Activated CD4-positive, CD25-positive, alpha-beta regulatory T cell treated with anti-CD3 and anti-CD28 coated beads, Interleukin-2, amount 50 U/mL, for 16 hours (primary cell): Measurements from ENCODE around the gene NHLRC1.

Experiments used
- DNase-seq: peaks from one replicate; pipeline ENCODE4 v3.0.0-alpha.2; 2020; ENCODE audit warnings: low read depth, low spot score

NHLRC1 gene

GRCh38 chr6:18087396-18088165 lies 34.9 kb downstream of the NHLRC1 start:
- DNase-seq = no peak

GRCh38 chr6:18081025-18081668 lies 41.3 kb downstream of the NHLRC1 start:
- DNase-seq = no peak

GRCh38 chr6:18080544-18080943 lies 41.9 kb downstream of the NHLRC1 start:
- no peak for DNase-seq

- DNase-seq = no peak
Observed at GRCh38 chr6:18078866-18079265, 43.6 kb downstream of the NHLRC1 start.

- DNase-seq = no peak
Observed at GRCh38 chr6:18076231-18076630, 46.2 kb downstream of the NHLRC1 start.

GRCh38 chr6:18072841-18073240 lies 49.6 kb downstream of the NHLRC1 start:
- no peak for DNase-seq

GRCh38 chr6:18070486-18070885 lies 52.0 kb downstream of the NHLRC1 start:
- no peak for DNase-seq
